SU-DHL-6 (cell line): ENCODE data around the gene HSD17B8.

Experiments used
- H2AFZ ChIP-seq: fragments of 200-600 bp; sonication (generic); 2 replicates; pipeline ENCODE4 v1.6.1; 2014; ENCODE audit warnings: low read depth, mild to moderate bottlenecking, moderate library complexity, mixed read lengths, antibody characterized with exemption, low read length; ENCODE audit not compliant: severe bottlenecking
- H3F3A ChIP-seq: fragments of 200-600 bp; shearing (Covaris generic); 2 replicates; pipeline ENCODE4 v1.6.0; 2016; ENCODE audit warnings: antibody characterized with exemption, mild to moderate bottlenecking; ENCODE audit not compliant: insufficient read depth
- H3K27ac ChIP-seq: fragments of 200-600 bp; sonication (generic); 2 replicates; pipeline ENCODE4 v1.5.1; 2016; ENCODE audit warnings: low read depth, mild to moderate bottlenecking, low read length, moderate library complexity, mixed read lengths
- H3K27me3 ChIP-seq: fragments of 200-600 bp; sonication (generic), shearing (Covaris generic); 2 replicates; pipeline ENCODE4 v1.6.0; 2014; ENCODE audit warnings: mild to moderate bottlenecking, low read length
- H3K36me3 ChIP-seq: fragments of 200-600 bp; sonication (generic); 2 replicates; pipeline ENCODE4 v1.6.1; 2014; ENCODE audit warnings: mild to moderate bottlenecking, low read length, mixed read lengths
- H3K4me2 ChIP-seq: fragments of 300-600, 200-600 bp; shearing (Covaris generic), sonication (generic); 2 replicates; pipeline ENCODE4 v1.6.0; 2014; ENCODE audit warnings: low read length, low read depth, mild to moderate bottlenecking; ENCODE audit not compliant: poor library complexity, severe bottlenecking
- H3K4me3 ChIP-seq: fragments of 200-600 bp; sonication (generic); 2 replicates; pipeline ENCODE4 v1.5.1; 2014; ENCODE audit warnings: antibody characterized with exemption, low read length, mild to moderate bottlenecking, mixed read lengths; ENCODE audit not compliant: insufficient read depth, poor library complexity, severe bottlenecking
- H3K79me2 ChIP-seq: fragments of 200-600 bp; sonication (generic); 2 replicates; pipeline ENCODE4 v1.6.1; 2014; ENCODE audit warnings: mild to moderate bottlenecking, low read length, moderate library complexity; ENCODE audit not compliant: insufficient read depth
- H3K9ac ChIP-seq: fragments of 200-600 bp; sonication (generic); 2 replicates; pipeline ENCODE4 v1.7.0; 2014; ENCODE audit warnings: mild to moderate bottlenecking, low read length
- H3K9me2 ChIP-seq: fragments of 200-600 bp; sonication (generic); replicated peaks from 2 replicates; pipeline ENCODE4 v1.6.1; 2014; ENCODE audit warnings: low read length; ENCODE audit not compliant: insufficient read depth
- H3K9me3 ChIP-seq: fragments of 200-600 bp; sonication (generic); 2 replicates; pipeline ENCODE4 v1.6.1; 2014; ENCODE audit warnings: low read length, mixed read lengths; ENCODE audit not compliant: insufficient read depth
- H4K20me1 ChIP-seq: fragments of 200-600 bp; sonication (generic); 2 replicates; pipeline ENCODE4 v1.6.1; 2014; ENCODE audit warnings: low read depth, mild to moderate bottlenecking, antibody characterized with exemption, low read length, moderate library complexity, mixed read lengths
- EZH2phosphoT487 ChIP-seq: fragments of 200-600 bp; sonication (generic), shearing (Covaris generic); conservative IDR thresholded peaks from 2 replicates; pipeline ENCODE4 v1.6.1; 2018; ENCODE audit warnings: mild to moderate bottlenecking, antibody characterized with exemption, low read length, moderate library complexity, mixed read lengths
- TF ChIP-seq, protein P1 (sequence below): fragments of 200-600 bp; sonication (generic); IDR thresholded peaks from one replicate; pipeline ENCODE4 v1.5.1; 2017; ENCODE audit warnings: antibody characterized with exemption, mild to moderate bottlenecking, low read length, moderate library complexity; ENCODE audit not compliant: insufficient read depth, poor library complexity, severe bottlenecking

Gene HSD17B8

DNA sequence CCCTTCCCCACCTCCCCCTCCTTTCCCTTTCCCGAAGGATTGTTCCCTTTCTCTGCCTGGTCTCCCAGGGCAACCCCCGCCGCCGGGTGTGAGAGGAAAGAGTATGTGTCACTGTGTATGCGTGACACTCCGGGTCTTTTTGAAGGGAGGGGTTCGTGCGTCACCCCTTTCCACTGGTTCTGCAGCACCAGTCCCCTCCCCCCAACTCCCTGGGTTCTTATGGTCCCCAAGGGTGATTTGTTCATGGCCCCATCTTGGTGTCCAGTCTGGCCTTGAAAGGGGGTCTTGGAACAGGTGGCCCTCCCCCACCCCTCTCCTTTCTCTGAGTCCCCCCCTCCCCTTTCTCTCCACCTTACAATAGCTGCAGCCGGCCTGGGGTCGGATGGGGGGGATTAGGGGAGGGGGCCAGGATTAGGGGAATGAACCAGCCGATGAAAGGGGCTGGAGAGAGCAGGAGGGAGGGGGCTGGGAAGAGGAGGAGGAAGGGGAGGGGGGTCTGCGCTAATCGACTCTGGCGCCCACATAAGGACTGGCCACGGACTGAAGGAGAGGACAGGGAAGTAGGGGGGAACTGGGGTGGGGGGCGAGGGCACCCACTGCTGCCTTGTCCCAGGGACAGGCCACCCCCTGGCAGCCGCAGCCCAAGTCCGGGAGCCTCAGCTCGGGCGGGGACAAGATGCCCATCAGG is 2.6 kb downstream of the HSD17B8 start:
- no peak overlapping the region for H2AFZ ChIP-seq

DNA sequence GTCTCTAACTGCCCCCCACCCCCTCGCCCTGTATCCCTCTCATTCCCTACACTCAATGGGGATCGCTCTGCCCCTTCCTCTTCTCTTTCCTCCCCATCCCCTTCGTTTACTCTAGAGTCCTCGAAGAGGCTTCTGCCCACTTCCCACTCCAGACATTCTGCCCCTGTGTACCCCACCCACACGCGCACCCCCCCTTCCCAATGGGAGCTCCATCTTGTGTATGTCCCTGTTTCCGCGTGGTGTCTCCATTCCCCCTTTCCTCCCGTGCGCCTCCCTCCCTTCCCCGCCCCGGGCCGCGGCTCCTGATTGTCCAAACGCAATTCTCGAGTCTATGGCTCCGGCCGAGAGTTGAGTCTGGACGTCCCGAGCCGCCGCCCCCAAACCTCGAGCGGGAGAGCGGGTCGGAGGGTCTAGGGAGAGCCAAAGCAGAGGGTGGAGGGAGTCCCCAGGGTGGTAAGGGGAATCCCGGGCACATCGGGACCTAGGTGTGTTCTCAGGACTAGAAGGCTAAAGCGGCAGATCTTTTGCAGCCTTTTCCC is 3.2 kb downstream of the HSD17B8 start:
- 0 out of 2 replicates have a peak, but pooled peaks cover 3% of the 10 kb centered on the region for H3K36me3 ChIP-seq
- no peaks in the 10 kb centered on the region for H3K27me3 ChIP-seq
- no peaks in the 10 kb centered on the region for H3K9me3 ChIP-seq
- TF ChIP-seq EZH2phosphoT487 = no peak
- TF ChIP-seq, protein P1, sequence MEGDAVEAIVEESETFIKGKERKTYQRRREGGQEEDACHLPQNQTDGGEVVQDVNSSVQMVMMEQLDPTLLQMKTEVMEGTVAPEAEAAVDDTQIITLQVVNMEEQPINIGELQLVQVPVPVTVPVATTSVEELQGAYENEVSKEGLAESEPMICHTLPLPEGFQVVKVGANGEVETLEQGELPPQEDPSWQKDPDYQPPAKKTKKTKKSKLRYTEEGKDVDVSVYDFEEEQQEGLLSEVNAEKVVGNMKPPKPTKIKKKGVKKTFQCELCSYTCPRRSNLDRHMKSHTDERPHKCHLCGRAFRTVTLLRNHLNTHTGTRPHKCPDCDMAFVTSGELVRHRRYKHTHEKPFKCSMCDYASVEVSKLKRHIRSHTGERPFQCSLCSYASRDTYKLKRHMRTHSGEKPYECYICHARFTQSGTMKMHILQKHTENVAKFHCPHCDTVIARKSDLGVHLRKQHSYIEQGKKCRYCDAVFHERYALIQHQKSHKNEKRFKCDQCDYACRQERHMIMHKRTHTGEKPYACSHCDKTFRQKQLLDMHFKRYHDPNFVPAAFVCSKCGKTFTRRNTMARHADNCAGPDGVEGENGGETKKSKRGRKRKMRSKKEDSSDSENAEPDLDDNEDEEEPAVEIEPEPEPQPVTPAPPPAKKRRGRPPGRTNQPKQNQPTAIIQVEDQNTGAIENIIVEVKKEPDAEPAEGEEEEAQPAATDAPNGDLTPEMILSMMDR = no peak
- peak overlapping the region; percentile 85 for H3K9ac ChIP-seq
- peak overlapping the region; percentile 84 for H3K4me2 ChIP-seq
- peak overlapping the region; percentile 49 for H3K27ac ChIP-seq
- no peaks in the 10 kb centered on the region for H3K9me2 ChIP-seq
- peaks cover 30% of the 10 kb centered on the region for H3F3A ChIP-seq
- H2AFZ ChIP-seq = peak overlapping the region; percentile 87
- H3K79me2 ChIP-seq = no peaks in the 10 kb centered on the region
- peak overlapping the region; percentile 71 for H3K4me3 ChIP-seq
- no peaks in the 10 kb centered on the region for H4K20me1 ChIP-seq

More for the DNA sequence above, 2.6 kb downstream of the HSD17B8 start:
- H3K79me2 ChIP-seq = peaks cover 5% of the 10 kb centered on the region
- no peak for TF ChIP-seq EZH2phosphoT487
- TF ChIP-seq, protein P1 = no peak
- no peaks in the 10 kb centered on the region for H3K27me3 ChIP-seq
- H3K4me3 ChIP-seq = no peak overlapping the region
- no peaks in the 10 kb centered on the region for H3K9me3 ChIP-seq
- no peaks in the 10 kb centered on the region for H4K20me1 ChIP-seq
- H3F3A ChIP-seq = peaks cover 30% of the 10 kb centered on the region
- peak overlapping the region; percentile 85; the same call in 1 of the 2 replicates for H3K9ac ChIP-seq
- no peak overlapping the region for H3K27ac ChIP-seq
- H3K9me2 ChIP-seq = no peaks in the 10 kb centered on the region
- H3K4me2 ChIP-seq = peak overlapping the region; percentile 84
- H3K36me3 ChIP-seq = 0 out of 2 replicates have a peak, but pooled peaks cover 3% of the 10 kb centered on the region

DNA sequence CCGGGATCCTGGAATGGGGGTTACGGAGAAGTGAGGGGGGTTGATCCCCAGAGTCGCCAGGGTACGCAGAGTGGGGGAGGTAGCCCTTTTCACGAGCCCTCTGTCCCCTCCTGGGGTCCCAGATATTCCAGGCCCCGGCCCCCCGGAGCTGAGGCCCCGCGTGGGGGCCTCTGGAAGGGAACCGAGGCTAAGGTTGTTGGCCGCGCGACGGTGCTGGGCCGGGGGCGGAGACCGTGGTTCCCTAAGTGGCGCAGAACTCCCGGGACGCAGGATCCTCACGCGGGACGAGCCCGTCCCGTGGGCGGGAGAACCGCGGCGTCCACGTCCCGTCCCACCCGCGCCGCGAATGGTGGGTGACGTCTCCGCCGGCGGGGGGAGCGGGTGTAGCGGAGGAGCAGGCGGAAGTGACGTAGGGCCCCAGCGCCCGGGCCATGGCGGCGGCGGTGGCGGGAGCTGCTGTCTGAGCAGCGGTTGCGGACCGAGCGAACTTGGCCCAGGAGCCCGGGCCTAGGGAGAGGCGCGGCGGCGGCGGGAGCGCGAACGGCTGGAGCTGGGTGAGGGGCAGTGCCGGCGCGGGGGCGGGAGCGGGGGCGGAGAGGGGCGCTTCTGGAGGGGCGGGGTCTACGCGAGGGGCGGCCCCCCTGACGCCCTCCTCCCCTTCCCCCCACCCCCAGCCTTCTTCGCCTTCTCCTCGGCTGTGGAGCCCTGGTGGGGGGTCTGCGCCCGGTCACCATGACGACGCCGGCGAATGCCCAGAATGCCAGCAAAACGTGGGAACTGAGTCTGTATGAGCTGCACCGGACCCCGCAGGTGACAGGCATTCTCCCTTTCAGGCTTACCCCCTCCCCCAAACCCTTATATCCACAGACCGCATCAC is 3.9 kb downstream of the HSD17B8 start, which contains the start of gene RING1:
Gene RING1 (plus strand): TSS at position 410 of the 877 bp plus-strand sequence. CDS start 323 bp downstream, at position 733.
- no peak for TF ChIP-seq EZH2phosphoT487
- TF ChIP-seq, protein P1 = no peak

More for the DNA sequence above, 3.9 kb downstream of the HSD17B8 start, which contains the start of gene RING1:
- no peaks in the 10 kb centered on the region for H3K9me3 ChIP-seq
- peaks cover 24% of the 10 kb centered on the region for H3F3A ChIP-seq
- peak within 1 kb of the TSS; percentile 71 for H3K4me3 ChIP-seq
- H3K4me2 ChIP-seq = peak within 1 kb of the TSS; percentile 84
- peak within 1 kb of the TSS; percentile 87 for H2AFZ ChIP-seq
- no peaks in the 10 kb centered on the region for H3K9me2 ChIP-seq
- H4K20me1 ChIP-seq = no peaks in the 10 kb centered on the region
- H3K79me2 ChIP-seq = no peaks in the 10 kb centered on the region
- H3K27me3 ChIP-seq = no peaks in the 10 kb centered on the region
- H3K36me3 ChIP-seq = no peaks in the 10 kb centered on the region
- H3K9ac ChIP-seq = peak within 1 kb of the TSS; percentile 85
- peak within 1 kb of the TSS; percentile 49 for H3K27ac ChIP-seq
